ENCODE data around the gene MAP3K19.
"Not testable (repeated sequence)": the region's sequence is repeated elsewhere in the genome, so short reads cannot be mapped to it uniquely, and the experiment has no call there.

Gene MAP3K19

DNA sequence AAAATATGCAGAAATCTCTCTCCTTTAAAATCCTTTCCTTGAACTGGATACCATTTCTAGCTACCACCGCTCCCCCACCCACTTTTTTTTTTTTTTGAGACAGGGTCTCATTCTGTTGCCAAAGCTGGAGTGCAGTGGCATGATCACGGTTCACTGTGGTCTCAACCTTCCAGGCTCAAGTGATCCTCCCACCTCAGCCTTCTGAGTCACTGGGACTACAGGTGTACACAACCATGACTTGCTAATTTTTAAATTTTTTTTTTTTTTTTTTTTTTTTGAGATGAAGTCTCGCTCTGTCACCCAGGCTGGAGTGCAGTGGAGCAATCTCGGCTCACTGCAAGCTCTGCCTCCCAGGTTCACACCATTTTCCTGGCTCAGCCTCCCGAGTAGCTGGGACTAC lies 70.1 kb downstream of the MAP3K19 start:
- not testable (repeated sequence) for DNase-seq

DNA sequence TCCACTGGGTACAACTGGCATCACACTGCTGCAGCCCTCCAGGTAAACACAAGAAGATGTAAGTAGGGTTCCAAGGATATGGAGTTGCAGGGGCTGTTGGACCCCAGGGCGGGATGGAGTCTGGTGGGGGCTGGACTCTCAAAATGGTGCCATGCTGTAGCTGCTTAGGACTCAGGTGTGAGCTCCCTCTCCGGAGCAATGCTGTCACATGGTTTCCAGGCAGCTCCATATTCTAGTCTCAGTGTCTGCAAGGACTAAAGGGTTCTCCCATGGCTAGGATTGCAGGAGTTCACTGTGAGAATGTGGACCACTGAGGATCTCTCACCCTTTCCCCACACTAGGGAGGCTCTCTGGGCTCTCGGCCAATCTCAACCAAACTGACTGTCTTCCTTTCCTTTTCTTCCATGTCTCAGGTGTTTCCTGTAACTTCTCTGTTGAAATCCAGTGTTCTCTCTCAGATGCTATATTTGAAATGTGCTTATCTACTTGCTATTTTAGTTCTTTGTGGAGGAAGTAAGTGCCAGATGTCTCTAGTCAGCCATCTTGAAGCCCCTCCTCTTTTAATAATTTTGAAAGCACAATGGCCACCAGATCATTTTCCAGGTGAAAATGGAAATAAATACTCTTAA lies 71.1 kb downstream of the MAP3K19 start:
- no peak for DNase-seq

DNA sequence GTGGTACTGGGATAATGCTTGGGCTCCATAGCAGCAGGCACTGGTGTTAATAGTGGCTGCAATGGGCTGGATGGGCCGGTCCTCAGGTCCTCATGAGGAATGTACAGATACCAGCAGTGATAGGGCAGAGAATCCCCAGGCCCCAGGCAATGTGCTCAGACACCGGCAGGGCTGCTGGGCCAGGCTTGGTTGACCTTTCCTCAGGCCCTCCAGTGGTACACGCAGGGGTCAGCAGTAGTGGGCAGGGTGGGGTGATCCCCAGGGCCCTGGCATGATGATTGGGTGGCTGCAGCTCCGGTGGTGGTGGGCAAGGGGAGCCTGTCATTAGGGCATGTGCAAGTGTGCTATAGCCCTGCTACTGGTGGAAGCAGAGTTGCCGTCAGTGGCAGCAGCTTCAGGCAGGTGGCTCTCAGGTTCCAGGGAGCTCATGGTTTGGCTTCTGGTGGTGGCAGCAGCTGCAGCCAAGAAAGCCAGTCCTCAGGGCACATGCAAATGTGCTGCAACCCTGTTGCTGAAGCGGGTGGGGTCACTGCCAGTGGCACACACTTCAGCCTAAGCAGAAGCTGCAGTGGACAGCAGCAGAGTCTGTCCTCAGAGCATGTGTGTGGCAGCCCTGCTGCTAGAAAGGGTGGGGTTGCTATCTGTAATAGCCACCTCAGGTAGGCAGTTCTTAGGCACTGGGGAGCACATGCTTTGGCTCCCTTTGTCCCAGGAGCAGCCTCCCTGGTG lies 71.8 kb downstream of the MAP3K19 start:
- no peak for DNase-seq

GRCh38 chr2:134973241-134974138 lies 73.8 kb downstream of the MAP3K19 start:
- DNase-seq = no peak

DNA sequence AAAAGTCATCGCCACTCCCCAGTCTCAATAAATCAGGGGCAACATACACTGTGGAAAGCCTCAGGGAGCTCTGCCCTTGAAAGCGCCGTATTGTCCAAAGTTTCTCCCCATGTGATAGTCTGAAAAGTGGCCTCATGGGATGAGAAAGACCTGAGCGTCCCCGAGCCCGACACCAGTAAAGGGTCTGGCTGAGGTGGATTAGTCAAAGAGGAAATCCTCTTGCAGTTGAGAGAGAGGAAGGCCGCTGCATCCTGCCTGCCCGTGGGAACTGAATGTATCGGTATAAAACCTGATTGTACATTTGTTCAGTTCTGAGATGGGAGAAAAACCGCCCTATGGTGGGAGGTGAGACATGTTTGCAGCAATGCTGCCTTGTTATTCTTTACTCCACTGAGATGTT lies 80.1 kb downstream of the MAP3K19 start:
- not testable (repeated sequence) for DNase-seq

DNA sequence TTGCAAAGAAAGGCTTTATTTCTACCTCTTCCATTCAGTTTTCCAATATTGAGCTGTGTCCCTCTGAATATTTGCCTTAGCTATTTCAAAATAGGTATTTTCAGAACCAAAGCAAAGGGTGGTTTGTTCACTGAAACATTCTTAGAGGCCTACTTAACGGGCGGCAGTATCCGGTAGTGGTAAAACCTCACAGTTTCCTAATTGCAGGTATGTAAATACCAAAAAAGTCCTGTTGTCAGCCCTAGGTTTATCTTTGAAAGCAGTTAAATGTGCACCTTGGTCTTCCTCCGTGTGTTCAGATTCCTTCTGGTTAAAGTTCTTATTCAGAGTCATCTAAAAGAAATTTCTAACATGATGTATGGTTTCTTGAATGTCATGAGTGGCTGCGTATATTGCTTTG lies 89.8 kb downstream of the MAP3K19 start:
- DNase-seq = no peak

DNA sequence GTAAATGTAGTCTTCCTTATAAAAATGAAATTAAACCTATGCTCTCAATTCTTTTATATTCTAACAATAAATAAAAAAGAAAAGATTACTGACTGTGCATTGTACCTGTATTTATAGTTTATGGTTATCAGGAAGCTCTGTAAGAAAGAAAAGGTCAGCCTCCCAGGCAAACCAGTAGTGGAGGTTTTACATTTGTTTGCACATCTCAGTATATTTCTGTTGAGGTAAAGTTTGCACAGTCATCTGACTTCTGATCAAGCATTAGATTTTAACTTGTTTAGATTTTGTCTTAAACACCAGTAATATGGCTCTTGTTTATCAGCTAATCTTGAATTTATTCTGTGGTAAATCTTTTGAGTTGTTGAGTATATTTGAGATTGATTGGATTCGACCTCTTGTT lies 91.5 kb downstream of the MAP3K19 start:
- no peak for DNase-seq

DNA sequence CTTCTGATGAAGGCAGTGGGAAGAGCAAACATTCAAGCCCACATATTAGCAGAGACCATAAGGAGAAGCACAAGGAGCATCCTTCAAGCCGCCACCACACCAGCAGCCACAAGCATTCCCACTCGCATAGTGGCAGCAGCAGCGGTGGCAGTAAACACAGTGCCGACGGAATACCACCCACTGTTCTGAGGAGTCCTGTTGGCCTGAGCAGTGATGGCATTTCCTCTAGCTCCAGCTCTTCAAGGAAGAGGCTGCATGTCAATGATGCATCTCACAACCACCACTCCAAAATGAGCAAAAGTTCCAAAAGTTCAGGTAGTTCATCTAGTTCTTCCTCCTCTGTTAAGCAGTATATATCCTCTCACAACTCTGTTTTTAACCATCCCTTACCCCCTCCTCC lies 93.2 kb downstream of the MAP3K19 start:
- DNase-seq = no peak

DNA sequence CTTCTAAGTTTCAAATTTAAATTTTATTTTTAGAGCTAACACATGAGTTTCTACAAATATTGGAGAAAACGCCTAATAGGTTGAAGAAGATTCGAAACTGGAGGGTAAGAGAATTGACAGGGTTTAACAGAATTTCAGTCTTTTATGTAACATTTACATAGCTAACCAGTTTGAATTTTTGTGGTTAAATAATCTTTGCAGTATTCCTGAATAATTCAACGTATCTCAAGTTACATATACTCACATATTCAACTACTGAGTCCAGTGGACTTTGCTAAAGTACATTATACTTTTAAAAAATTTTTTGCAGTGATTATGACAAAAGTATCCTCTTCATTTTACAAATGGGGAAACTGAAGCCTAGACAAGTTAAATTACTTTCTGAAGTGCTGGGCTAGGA lies 94.6 kb downstream of the MAP3K19 start:
- no peak for DNase-seq

DNA sequence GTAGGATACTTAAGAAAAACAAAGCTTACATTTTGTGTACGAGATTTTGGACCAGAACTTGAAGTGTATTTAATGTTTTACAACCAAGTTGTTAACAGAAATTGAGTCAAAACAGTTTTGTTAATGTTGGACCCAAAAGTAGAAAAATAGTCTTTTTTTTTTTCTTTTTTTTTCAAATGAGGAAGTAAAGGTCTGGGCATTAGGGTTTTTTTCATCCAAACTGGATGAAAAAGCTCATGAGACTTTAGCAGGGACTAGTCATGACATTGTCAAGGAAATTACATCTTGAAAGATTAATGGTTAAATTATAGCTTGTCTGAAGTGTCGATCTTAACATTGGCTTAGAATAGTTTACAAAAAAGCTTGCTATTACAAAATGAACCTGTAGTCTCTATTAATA lies 96.4 kb downstream of the MAP3K19 start:
- no peak for DNase-seq

DNA sequence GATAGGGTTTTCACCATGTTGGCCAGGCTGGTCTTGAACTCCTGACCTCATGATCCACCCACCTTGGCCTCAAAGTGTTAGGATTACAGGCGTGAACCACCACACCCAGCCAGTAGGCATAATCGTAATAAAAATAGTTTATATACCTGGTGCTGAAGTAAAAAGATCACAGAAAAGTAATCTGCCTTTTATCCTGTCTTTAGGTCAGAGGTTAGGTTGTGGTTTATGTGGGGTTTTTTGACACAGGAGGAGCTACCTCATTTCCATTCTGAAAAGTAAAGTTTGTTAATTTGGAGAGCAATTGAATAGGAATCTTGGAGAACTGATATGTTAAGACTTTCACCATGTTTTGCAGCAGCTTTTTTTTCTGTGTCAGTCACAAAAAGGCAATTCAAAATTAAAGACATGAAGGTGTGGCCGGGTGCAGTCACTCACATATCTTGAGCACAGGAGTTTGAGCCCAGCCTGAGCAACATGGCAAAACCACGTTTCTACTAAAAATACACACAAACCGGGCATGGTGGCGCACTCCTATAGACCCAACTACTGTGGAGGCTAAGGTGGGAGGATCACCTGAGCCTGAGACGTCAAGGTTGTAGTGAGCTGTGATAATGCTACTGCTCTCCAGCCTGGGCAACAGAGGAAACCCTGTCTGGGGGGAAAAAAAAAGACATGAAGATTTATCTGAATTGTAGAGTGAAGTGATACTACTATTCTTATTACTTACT lies 97.1 kb downstream of the MAP3K19 start:
- no peak for DNase-seq

GRCh38 chr2:134946073-134946472 lies 101.2 kb downstream of the MAP3K19 start:
- DNase-seq = no peak

GRCh38 chr2:134944975-134945374 lies 102.3 kb downstream of the MAP3K19 start:
- DNase-seq = no peak

DNA sequence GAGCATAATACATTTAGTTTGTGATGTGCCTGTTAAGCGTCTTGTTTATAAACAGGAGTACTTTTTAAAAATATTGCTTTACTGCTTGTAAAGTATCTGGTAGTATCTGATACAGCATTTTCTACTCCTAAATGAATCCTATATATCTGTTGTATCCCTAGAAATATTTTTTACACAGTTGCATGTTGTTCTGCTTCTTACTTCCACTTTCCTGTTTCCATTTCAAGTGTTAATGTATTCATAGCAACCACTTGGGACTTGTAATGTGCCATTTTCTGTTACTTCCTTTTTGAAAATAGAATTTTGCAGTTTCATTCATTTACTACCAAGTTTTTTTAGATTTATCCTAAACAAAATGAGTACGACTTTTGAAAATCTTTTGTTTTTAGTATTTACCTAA lies 103.7 kb downstream of the MAP3K19 start:
- DNase-seq = no peak

DNA sequence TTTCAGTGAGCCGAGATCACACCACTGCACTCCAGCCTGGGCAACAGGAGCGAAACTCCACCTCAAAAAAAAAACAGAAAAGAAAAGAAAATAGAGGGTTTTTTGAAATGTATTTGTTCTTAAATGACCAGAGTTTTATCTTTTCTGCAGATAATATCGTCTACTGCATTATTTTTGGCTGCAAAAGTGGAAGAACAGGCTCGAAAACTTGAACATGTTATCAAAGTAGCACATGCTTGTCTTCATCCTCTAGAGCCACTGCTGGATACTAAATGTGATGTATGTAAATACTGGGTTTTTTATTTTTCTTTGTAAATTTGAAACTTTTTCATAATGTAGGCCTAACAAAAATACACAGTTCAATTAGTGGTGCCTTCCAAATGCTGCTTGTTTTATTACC lies 110.6 kb downstream of the MAP3K19 start:
- no peak for DNase-seq

GRCh38 chr2:134934641-134935040 lies 112.6 kb downstream of the MAP3K19 start:
- DNase-seq = no peak

DNA sequence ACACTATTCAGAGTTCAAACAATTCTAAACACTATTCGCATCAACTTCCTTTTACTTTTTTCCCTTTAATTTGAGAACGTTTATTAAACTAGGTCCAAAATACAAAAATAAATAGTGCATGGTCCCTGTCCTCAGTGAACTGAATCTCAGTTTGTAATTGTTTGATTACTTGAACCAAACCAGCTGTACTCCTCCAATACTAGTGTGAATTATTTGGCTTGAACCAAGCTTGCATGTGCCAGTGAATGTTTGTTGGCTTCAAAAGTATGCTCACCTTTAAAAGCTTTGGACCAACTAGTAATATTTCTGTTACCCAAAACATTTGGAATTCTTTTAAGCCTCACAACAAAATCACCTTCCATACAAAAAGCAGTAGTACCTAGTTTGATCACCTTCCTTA lies 113.1 kb downstream of the MAP3K19 start:
- no peak for DNase-seq

DNA sequence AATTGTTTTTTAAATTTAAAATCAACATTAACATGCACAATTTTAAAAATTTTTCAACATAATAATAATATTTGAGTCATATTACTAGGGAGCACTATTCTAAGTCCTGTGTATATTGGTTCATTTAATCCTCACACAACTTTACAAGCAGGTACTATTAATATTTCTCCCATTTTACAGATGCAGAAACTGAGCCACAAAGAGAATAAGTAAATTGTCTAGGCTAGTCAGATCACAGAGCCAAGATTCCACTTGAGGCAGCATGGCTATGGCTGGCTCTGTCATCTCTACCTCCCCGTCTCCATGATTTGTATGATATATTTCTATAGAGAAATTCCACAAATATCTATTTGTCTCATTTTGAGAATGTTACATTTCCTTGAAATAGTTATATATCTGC lies 113.5 kb downstream of the MAP3K19 start:
- no peak for DNase-seq

DNA sequence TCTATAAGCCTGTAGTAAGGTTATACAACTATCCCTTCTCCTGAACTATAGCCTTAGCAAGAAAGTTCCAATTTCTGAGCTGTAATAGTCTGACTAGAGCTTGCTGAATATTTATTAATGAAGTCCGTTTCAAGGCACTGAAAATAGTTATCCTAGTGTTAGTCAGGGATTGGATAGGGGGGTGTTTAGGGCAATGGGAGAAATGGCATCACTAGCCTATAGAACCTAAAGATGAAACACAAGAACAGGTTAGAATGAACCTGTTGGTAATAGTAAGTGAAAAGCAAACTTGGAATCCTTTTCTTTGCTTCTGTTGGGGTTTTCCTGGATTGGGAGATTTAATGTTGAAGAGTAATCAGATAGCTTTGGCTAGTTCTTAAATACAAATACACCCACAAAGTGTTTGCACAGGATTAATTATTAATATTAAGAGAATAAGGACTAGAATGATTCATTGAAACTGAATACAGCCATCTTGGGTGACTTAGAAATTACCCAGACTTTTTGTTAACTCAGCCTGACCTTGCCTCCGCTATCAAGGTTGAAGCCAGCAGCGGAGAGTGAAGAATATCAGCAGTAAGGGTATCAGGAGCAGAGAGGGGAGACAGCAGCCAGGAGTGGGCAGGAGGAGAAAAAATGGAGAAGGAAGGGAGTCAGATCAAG lies 114.3 kb downstream of the MAP3K19 start:
- DNase-seq = no peak

DNA sequence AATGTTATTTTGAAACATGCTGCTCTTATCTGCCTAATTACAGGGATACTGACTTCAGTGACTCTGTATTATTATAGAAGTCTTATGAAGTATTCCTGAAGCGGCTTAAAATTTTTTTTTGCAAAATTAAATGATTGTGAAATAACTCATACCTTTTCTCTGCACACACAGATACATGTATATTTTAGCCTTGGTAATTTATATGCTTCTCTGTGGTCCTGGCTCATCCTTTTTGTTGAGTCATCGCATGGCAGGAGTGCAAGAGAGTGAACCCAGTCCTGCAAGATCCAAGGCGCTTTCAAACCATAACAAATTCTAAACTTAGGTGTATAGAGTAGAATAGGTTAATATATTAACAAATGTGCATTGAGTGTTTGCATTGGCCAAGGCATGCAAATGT lies 120.1 kb downstream of the MAP3K19 start:
- DNase-seq = no peak

- DNase-seq = no peak
Measured at GRCh38 chr2:134926231-134926931, 120.9 kb downstream of the MAP3K19 start.

- no peak for DNase-seq
Measured at GRCh38 chr2:134924912-134925311, 122.3 kb downstream of the MAP3K19 start.
